Tibial nerve (tissue), 4 donors: Measurements from ENCODE around the gene SORCS2. TPM values are rescaled to one million over a fixed set of nuclear protein-coding genes. Genes with fewer than 3 reads are reported as not detected.

ENCODE experiments used
- DNase-seq, 2 donors: peaks; one replicate each; pipeline ENCODE4 v3.0.0-alpha.2; 2019; ENCODE audit warnings: low spot score in 2 of 2
- H3K27ac ChIP-seq, 4 donors: fragments of 200-600 bp; sonication (generic) in 3 of 4; one replicate each; pipeline ENCODE4 v1.5.1; 2017 to 2019; ENCODE audit warnings: mild to moderate bottlenecking in 1 of 4
- H3K27me3 ChIP-seq, 2 donors: fragments of 200-600 bp; sonication (generic) in 1 of 2; one replicate each; pipeline versions ENCODE4 v1.5.1 to v1.6.0; 2017 to 2019
- H3K36me3 ChIP-seq, 3 donors: fragments of 200-600 bp; sonication (generic); one replicate each; pipeline ENCODE4 v1.5.1; 2018 to 2019
- H3K4me1 ChIP-seq, 4 donors: fragments of 200-600 bp; sonication (generic) in 3 of 4; one replicate each; pipeline ENCODE4 v1.5.1; 2017 to 2019
- H3K4me3 ChIP-seq, 4 donors: fragments of 200-600 bp; sonication (generic) in 3 of 4; one replicate each; pipeline ENCODE4 v1.5.1; 2017 to 2019; ENCODE audit warnings: mild to moderate bottlenecking in 1 of 4, moderate library complexity in 1 of 4
- H3K9me3 ChIP-seq, 4 donors: fragments of 200-600 bp; sonication (generic) in 3 of 4; one replicate each; pipeline ENCODE4 v1.5.1; 2017 to 2019
- CTCF ChIP-seq, 5 experiments: fragments of 200-600 bp in 3 of 5; fragments of 450-650 bp in 2 of 5; sonication (generic) in 3 of 5; IDR thresholded peaks; one replicate each; pipeline ENCODE4 v1.5.1; 2016 to 2019; ENCODE audit warnings: antibody characterized with exemption in 5 of 5, mild to moderate bottlenecking in 3 of 5, moderate library complexity in 2 of 5
- EP300 ChIP-seq, 2 donors: sonication (generic); formaldehyde crosslinking; IDR thresholded peaks; one replicate each; pipeline ENCODE4 v1.6.1; 2017; ENCODE audit warnings: antibody characterized with exemption in 2 of 2, mild to moderate bottlenecking in 1 of 2
- POLR2A ChIP-seq, 2 donors: fragments of 450-650 bp; IDR thresholded peaks; one replicate each; pipeline ENCODE4 v1.6.1; 2017; ENCODE audit warnings: antibody characterized with exemption in 2 of 2, mild to moderate bottlenecking in 2 of 2, moderate library complexity in 2 of 2
- WGBS, 2 donors: methylation state at CpG; one replicate each; pipeline ENCODE4 v1.1.5; 2018; 5-methylcytosine and 5-hydroxymethylcytosine counted together
- total RNA-seq, 4 donors: library from RNA; depleted of rRNA; stranded (reverse); fragments of >200 nt; gene quantifications; one replicate each; pipeline ENCODE4 v1.1.0, GENCODE V29; 2016

The SORCS2 gene
- total RNA-seq, 4 donors from 2014 or later, result 15.6 to 48.9 (median 38.3) TPM

- Histone ChIP-seq H3K4me3 (no peak overlapping the region), H3K9me3 (no peaks in the 10 kb centered on the region), H3K4me1 (peaks cover 0 to 23% (median 0%) of the 10 kb centered on the region in 4 donors), H3K27ac (no peak overlapping the region), H3K36me3 (peaks cover 0 to 25% (median 0%) of the 10 kb centered on the region in 3 donors), H3K27me3 (no peaks in the 10 kb centered on the region)
- DNase-seq, result no peak
- no peak for TF ChIP-seq CTCF (IDR thresholded peaks at IDR 0.05)
- TF ChIP-seq POLR2A (IDR thresholded peaks at IDR 0.05), result no peak
- TF ChIP-seq EP300 (IDR thresholded peaks at IDR 0.05), result no peak
- 83 to 87% methylated on average over 21 to 23 of the region's 23 CpGs for WGBS, 2 donors
Observed at GRCh38 chr4:7661066-7661748, 468.9 kb downstream of the SORCS2 start.

GRCh38 chr4:7661846-7662506 is 469.6 kb downstream of the SORCS2 start:
- no peaks in the 10 kb centered on the region for H3K27me3 ChIP-seq
- H3K4me3 ChIP-seq, result no peak overlapping the region
- H3K36me3 ChIP-seq, result peaks cover 0 to 32% (median 0%) of the 10 kb centered on the region in 3 donors
- no peak for DNase-seq
- no peak overlapping the region for H3K27ac ChIP-seq
- TF ChIP-seq POLR2A (IDR thresholded peaks at IDR 0.05), result no peak
- no peak for TF ChIP-seq CTCF (IDR thresholded peaks at IDR 0.05)
- no peak for TF ChIP-seq EP300 (IDR thresholded peaks at IDR 0.05)
- WGBS, 2 donors, result 75 to 84% methylated on average over 6 to 7 of the region's 13 CpGs
- H3K4me1 ChIP-seq, result peaks cover 0 to 23% (median 0%) of the 10 kb centered on the region in 4 donors
- no peaks in the 10 kb centered on the region for H3K9me3 ChIP-seq

- H3K4me3 ChIP-seq, result no peak overlapping the region
- no peak overlapping the region for H3K27ac ChIP-seq
- WGBS, 2 donors, result 92 to 96% methylated on average over 3 of the region's 3 CpGs
- H3K36me3 ChIP-seq, result peaks cover 0 to 37% (median 0%) of the 10 kb centered on the region in 3 donors
- H3K27me3 ChIP-seq, result no peaks in the 10 kb centered on the region
- DNase-seq, result no peak
- no peaks in the 10 kb centered on the region for H3K9me3 ChIP-seq
- no peak for TF ChIP-seq POLR2A (IDR thresholded peaks at IDR 0.05)
- TF ChIP-seq EP300 (IDR thresholded peaks at IDR 0.05), result no peak
- TF ChIP-seq CTCF (IDR thresholded peaks at IDR 0.05), result no peak
- H3K4me1 ChIP-seq, result peaks cover 0 to 21% (median 0%) of the 10 kb centered on the region in 4 donors
Observed at GRCh38 chr4:7662507-7662846, 470.1 kb downstream of the SORCS2 start.

- no peak for DNase-seq
- H3K4me1 ChIP-seq, result peaks cover 0 to 15% (median 0%) of the 10 kb centered on the region in 4 donors
- no peaks in the 10 kb centered on the region for H3K27me3 ChIP-seq
- H3K9me3 ChIP-seq, result no peaks in the 10 kb centered on the region
- H3K36me3 ChIP-seq, result peaks cover 0 to 44% (median 0%) of the 10 kb centered on the region in 3 donors
- TF ChIP-seq POLR2A (IDR thresholded peaks at IDR 0.05) (no peak), CTCF (IDR thresholded peaks at IDR 0.05) (no peak), EP300 (IDR thresholded peaks at IDR 0.05) (no peak)
- no peak overlapping the region for H3K4me3 ChIP-seq
- no peak overlapping the region for H3K27ac ChIP-seq
- 62 to 63% methylated on average over 2 of the region's 2 CpGs for WGBS, 2 donors
Observed at GRCh38 chr4:7663075-7663541, 470.8 kb downstream of the SORCS2 start.

GRCh38 chr4:7664106-7664505 is 471.8 kb downstream of the SORCS2 start:
- Histone ChIP-seq H3K36me3 (peaks cover 0 to 54% (median 0%) of the 10 kb centered on the region in 3 donors), H3K4me1 (peaks cover 0 to 14% (median 0%) of the 10 kb centered on the region in 4 donors), H3K9me3 (no peaks in the 10 kb centered on the region), H3K27ac (no peak overlapping the region), H3K4me3 (no peak overlapping the region), H3K27me3 (no peaks in the 10 kb centered on the region)
- no peak for TF ChIP-seq CTCF (IDR thresholded peaks at IDR 0.05)
- 91 to 94% methylated on average over 9 to 20 of the region's 20 CpGs for WGBS, 2 donors
- no peak for DNase-seq
